Upper lobe of left lung (tissue), 4 donors: ENCODE results near the gene DCUN1D5.

Experiments used
- CTCF ChIP-seq, 6 experiments: fragments of 450-650 bp in 4 of 6; fragments of 200-600 bp in 2 of 6; sonication (generic) in 2 of 6; IDR thresholded peaks; one replicate each; pipeline ENCODE4 v1.5.1; 2016 to 2019; ENCODE audit warnings: antibody characterized with exemption in 6 of 6
- POLR2A ChIP-seq, 4 donors: fragments of 450-650 bp; IDR thresholded peaks; one replicate each; pipeline ENCODE4 v1.5.1; 2016 to 2017; ENCODE audit warnings: antibody characterized with exemption in 4 of 4, mild to moderate bottlenecking in 2 of 4

GRCh38 chr11:103051151-103051801, 40.7 kb downstream of the DCUN1D5 start:
- TF ChIP-seq POLR2A (IDR thresholded peaks at IDR 0.05) (no peak), CTCF (IDR thresholded peaks at IDR 0.05) (no peak)
